Stimulated activated CD4-positive, alpha-beta T cell treated with anti-CD3 and anti-CD28 coated beads, Interleukin-2, amount 100 ng/mL, for 24 hours (primary cell): ENCODE data around the gene LGR4.

Source experiments
- DNase-seq, 2 donors: peaks; one replicate each; pipeline ENCODE4 v3.0.0-alpha.2; 2020

The LGR4 gene

DNA sequence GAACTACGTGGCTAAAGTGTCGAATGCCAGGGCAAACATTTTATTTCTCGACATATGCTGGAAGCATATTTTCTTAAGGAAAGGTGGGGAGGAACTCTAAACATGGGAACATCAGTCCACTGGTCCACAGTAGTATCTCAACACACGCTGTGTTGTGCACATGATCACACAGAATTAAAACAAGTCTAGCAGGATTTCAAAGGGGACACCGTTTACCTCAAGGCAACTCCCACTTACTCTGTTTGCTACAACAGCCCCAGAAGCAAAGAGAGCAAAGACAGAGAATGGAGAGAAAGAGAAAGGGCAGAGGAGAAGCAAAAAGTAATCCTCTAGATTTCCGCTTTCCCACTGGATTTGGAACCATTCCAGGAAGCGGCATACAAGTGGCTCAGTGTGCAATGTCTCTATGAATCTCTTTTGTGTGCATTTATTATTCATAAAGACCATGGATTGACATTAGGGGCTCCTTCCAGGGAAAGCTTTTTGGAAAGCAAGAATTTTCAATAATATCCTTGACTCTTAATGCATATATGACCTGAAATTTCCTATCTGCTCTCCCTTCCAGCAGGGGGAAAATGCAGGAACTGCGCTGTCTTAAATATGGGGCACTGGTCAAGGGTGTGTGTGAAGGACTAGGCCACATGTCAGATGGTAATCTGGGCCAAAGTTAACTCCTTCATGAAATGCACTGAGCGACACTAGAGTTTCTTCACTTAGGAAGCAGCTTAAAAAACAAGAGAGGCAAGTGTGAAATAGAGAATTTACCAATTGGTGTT, 74.8 kb downstream of the LGR4 start:
- DNase-seq: no peak

DNA sequence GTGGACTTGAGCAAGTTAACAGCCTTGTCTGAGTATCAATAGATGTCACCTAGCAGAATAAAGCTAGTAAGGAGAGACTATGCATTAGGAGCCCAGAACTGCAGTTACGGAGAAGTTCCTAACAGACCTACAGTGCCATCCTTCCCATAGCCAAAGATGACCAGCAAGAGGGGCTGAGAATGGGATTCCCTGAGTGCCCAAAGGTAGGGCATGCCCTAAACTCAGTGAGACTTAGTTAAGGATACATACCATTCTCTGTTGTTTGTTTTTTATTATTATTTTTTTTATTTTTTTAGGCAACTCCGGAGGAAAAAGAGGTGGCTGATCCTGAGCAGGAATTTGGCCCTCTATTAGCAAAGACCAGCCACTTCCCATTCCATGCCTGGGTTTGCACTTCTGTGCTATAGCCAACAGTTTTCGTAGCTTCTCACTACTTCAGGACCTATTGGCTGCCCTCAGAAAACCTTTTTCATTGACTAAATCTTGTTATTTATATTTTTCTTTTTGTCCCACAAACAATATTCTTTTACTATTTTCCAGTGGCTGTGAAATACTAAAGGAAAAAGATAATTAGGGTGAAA, 76.2 kb downstream of the LGR4 start:
- DNase-seq: no peak

DNA sequence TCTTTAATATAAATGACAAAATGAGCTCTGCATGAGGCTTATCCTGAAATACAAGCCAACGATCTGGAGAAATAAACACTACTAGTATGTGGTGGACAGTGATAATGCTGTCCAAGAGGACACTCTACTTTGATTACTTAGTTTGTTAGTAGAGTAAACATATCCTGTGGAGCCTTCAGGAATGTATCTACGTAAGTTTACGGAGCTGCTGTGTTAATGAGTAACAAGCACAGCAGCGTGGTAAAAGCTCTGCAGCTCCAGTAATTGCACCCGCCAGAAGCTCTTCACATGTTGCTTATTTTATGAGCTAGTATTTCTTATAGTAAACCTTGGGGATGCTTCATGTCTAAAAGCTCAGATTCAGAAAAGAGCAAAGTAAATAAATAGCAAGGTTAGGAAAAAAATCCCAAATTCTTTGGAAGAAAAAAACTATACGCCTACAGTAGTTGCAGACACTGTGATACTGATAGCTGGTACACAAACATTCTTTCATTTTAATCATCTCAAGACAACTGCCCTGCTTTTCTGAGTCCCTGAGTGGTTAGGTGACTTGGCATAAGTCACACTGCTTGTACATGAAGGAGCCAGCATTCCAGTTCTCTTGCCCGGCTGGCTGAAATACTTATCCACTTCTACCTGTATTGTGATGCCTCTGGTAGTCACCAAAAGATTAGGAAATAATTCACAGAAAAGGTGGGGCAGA, 76.9 kb downstream of the LGR4 start:
- no peak for DNase-seq

DNA sequence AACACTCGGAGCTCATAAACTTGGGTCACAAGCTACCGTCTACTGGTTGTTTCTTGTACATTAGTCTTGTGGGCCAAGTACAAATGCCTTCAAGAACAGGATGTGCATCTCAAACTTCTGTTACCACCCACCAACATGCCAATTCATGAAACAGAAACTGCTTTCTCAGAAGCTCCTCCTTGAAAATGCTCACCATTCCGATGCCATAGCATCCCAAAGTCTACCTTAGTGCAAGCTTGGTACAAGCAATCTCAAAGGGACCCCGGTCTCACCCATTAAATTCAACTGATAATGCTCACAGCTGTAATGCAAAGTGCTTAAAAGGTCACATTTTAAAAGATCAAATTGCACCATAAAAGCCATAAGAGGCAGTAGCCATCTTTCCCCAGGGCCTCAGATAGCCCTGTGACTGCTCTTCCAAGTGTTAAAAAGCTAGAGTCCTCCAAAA, 77.8 kb downstream of the LGR4 start:
- DNase-seq: no peak

DNA sequence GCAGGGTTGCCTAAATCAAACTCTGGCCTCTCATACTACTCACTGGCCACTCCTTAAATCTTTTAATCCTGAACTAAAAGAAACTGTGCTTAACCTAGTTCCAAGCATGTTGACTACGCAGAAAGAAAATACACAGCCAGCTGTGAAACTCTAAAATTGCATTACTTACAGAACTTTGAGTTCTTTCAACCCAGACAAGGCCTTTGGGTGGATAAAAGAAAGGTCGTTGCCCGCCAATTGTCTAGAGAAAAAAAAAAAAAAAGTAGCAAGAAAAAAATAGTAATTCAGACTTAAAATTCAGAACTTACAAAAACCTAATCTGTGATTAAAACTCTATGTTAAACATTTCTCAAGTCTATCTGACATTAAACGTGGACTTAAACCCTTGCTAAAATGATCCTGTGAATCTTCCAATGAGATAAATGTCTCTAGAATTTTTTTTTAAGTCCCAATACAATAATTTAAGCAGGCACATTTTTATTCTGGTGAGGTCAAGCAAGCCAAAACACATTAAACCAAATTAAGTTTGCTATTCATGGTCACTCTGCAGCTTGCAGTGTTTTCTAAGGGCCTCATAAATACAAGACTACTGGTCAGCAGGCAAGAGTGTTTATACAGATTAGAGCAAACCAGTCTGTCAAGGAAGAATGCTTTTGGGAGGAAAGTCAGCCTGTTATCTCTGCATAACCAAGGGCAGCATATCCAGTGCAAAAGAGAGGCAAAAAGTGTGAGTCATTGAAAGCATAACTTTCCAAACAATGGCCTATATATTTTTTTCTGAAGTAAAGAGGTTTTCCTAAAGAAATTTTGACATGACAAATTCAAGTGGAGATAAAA, 80.1 kb downstream of the LGR4 start:
- DNase-seq: no peak

DNA sequence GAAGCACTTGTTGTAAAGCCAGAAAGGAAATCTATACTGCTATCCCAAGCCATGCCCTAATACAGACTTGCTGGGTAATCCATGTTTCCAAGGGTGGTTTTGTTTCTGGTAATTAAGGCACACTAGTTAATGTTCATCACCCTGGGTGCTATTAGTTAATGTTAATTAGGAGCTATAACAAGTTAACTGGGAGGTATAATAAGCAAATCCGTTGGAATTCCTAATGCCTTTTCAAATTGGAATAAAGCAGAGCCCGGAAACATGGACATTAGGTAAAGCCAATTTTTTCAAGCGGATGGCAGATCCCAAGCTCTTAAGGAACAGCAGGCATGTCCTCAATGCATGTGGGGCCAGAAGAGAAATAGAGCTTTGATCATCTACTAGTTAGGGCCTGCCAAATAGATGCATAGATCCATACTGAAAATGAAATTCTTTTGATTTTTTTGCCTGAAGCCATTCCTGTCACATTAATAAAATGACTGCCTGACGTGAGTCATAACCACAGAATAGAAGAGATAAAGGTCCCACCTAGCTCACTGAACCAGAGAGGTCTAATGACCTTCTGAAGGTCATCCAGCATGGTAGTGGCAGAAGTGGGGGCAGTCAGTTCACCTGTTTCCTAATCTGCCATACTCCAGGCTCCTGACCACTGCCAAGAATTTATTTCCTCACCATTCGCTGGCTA, 81.1 kb downstream of the LGR4 start:
- DNase-seq: no peak

DNA sequence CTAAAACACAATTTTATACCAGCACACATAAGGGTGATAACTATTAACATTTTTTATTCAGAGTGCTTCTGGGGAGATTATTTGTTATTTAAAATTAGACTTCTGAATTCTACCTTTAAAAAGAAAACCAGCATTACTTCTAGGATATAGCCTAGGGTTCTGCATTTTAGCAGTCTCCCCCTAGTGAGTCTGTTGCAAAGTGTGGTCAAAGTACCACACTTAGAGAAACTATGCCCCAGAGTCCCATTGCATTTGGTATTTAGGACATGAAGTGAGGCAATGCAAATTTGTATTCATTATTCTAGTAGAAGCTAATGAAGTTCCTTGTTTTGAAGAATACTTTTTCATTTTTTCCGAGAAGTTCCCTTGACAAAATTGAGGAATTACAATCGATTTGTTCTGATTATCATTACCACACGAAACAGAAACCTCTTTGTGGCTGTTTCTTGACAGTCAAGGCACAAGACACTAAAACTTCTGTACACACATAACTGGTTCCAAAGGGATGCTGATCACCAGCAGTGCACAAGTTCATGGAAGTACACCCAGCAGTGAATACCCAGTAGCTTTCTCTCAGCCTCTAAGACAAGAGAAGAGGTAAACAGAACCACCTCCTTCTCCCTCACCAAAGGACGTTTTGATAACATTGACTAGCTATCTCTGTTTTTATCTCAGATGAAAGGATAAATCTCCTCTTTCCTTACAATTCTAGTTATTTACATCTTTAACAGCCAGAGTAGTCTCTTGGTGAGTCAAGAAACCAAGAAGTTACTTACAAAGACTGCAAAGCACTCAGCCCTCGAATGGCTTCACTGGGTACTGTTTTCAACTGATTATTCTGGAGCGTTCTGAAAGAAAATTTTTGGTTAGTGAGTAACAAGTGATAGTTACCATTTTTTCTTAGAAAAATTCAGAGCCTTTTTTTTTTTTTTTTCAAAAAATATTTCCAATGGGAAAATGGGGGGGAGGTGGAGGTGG, 82.0 kb downstream of the LGR4 start:
- DNase-seq: no peak

DNA sequence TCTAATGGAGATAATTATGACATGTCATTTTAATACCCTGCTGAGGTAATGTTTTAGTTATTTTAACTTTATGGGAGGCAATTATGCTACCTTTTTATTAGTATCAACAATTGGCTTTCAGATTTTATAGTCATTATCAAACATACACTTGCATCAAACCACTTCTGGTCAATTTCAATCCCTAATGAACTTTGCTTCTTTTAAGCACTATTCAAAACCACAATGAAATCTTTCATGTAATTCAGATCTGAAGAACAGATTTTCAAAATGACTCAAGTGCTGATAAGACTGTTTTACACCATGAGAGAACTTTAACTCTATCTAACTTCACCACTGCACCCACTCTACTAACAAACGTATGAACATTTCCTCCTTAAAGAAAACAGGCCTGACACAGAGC, 83.7 kb downstream of the LGR4 start:
- DNase-seq: no peak

DNA sequence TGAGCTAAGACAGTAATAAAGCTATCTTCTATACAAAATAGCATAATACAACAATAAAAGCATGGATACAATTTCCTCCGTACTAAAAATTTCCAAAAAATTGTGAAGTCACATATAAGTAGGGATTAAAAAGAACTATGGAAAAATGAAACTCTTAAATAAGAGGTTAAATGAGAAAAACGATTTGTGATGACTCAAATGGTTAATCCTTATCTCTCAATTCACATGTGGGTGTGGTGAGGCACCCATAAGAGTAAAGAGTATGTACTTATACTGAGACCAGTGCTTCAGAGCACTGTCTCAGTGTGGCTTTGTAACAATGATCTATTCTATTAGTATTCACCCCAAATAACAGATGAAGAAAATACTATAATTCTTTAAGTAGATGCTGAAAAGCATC, 84.6 kb downstream of the LGR4 start:
- DNase-seq: no peak

DNA sequence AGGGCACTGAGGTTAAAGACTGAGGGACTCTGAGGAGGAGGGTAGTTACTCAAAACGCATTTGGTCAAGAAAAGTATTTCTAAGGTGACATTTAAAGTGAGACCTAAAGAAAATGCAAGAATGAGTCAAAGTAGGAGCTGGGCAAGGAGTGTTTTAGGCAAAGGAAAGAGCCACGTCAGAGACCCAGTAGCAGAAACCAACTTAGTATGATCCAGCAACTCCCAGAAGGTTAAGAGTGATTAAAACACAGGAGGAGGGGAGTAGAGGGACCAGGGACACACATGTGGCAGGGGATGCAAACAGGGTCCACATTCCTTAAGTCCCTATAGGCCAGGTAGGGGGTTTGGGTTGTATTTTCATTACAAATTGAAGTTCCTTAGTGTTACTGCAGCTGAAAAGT, 85.2 kb downstream of the LGR4 start:
- no peak for DNase-seq

DNA sequence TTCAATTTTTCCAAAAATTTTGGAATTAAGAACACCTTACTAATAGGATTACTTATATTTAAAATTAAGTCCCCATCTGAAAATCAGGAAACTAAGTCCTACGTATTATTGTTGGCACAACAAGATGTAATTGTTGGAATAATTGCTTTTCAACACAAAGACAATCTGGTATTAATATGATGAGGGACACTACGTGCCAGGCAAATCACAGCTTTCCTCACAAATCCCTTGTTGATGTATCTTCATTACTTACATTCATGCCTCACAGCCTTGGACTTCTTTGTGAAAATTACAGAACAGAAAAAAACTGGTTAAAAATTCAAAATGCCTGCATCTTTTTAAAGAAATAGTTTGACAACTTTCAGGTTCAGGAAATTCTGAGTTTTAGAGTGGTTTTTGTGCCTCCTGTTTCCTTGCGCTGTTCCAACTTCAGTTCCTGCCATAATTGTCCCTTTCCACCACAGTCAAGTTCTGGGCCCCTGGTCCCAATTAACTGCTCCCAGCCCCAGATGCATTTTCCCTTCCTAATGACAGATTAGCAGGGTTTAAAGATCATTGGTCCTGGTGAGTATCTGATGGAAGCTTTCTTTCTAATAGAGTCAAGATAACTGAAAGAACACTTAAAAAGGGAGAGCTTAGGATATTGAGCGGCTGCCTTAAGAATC, 86.3 kb downstream of the LGR4 start:
- DNase-seq: no peak

DNA sequence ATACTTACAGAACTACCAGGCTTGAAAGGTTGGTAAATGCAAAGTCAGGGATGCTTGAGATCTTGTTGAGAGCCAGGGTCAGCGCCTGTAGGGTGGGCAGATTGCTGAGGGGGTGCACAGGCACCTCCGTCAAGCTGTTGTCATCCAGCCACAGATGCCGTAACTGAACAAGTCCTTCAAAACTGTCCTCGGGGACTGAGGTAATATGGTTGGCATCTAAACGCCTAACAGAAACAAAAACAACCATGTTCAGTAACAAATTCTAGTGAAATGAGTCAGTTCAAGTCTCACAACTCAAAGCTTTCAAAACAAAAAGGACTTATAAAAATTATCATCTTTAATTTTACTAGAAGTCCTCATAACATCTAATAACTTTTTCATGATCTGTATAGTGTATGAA, 87.3 kb downstream of the LGR4 start:
- no peak for DNase-seq

DNA sequence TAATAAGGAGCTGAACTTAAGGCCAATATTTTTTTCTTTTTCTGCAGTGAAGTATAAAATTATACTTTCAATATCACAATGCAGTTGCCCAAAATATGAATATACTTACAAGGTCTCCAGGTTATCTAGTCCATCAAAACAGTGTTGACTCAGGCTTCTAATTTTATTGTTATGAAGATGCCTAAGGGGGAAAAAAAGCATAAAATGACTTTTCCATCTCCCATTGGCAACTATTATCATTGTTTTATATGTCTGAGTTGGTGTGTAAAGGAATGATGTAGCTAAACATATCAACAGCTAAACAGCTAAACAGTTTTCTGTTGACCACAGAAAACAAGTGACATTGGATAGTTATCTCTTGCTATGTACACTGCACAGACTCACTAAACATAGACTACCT, 88.4 kb downstream of the LGR4 start:
- DNase-seq: no peak

DNA sequence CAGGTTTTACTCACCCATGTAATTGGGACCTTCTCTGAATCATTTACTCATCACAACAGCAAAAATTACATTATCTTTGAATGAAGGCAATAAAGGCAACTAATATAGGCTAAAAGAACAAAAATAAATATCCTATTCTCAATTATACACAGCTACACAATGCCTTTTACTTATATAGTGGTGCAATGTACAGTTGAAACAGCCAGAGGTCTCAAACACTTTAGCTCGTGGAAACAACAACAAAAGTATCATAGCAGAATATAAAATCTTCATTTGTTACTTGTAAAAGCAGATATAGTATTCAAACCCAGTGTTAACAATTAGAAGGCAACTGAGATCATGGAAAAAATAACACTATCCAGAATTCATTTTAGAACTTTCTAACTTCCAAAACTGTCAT, 88.9 kb downstream of the LGR4 start:
- DNase-seq: no peak

DNA sequence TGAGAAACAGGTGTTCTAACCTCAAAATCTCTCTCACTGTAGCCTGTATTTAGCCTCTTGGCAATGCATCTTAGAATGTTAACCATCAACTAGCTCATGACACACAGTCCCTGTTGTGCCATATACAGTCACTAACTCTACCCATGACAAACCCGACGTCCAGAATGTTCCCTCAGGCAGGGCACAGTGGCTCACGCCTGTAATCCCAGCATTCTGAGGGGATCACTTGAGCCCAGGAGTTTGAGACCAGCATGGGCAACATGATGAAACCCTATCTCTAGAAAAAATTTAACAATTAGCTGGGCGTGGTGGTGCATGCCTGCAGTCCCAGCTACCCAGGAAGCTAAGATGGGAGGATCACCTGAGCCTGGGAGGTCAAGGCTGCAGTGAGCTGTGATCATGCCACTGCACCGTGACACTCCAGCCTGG, 91.3 kb downstream of the LGR4 start:
- DNase-seq: no peak

DNA sequence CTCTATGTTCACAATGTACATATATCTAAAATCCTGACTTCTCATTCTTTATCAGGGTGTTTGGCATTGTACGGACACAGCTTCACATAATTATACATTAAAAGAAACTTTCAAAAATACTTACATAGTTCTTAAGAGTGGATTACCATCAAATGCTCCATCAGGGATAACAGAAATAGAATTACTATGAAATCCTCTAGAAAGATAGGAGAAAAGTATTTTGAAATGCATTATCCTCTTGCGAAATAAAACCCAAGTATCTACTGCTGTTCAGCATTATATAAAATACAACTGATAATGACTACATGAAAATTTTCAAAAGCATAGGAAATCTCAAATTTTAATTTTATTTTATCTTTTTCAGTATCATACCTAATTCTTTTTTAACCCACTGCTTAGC, 91.8 kb downstream of the LGR4 start:
- DNase-seq: no peak

DNA sequence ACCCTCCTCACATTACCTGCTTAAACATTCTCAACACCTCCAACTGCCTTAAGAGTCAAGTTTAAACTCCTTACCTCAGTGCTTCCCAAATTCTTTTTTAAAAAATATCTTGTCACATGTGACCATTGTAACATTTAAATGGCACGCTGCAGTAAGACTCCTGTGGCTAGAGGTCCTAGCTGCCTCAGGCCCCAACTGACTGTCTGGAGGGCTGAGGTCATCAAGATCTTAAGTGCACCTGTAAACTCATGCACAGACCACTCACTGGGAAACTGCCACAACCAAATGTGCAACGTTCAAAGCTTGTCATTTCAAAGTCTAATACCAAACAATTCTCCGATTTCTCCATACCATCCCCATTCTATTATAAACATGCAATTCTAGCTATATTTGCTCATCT, 93.1 kb downstream of the LGR4 start:
- DNase-seq: no peak

DNA sequence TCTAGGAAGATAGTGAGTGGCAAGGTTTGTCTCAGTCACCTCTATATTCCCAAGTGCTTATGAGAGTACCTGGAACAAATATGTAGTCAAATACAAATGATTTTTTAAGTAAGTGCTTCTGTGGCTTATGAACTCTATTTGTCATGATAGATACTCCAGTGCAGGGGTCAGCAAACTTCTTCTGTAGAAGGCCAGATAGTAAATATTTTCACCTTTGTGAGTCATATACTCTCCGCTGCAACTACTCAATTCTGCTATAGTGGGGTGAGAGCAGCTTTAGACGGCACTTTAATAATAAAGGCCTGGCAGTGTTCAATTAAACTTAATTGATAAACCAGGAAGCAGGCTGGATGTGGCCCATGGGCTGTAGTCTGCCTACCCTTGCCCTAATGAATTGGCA, 97.2 kb downstream of the LGR4 start:
- DNase-seq: no peak

DNA sequence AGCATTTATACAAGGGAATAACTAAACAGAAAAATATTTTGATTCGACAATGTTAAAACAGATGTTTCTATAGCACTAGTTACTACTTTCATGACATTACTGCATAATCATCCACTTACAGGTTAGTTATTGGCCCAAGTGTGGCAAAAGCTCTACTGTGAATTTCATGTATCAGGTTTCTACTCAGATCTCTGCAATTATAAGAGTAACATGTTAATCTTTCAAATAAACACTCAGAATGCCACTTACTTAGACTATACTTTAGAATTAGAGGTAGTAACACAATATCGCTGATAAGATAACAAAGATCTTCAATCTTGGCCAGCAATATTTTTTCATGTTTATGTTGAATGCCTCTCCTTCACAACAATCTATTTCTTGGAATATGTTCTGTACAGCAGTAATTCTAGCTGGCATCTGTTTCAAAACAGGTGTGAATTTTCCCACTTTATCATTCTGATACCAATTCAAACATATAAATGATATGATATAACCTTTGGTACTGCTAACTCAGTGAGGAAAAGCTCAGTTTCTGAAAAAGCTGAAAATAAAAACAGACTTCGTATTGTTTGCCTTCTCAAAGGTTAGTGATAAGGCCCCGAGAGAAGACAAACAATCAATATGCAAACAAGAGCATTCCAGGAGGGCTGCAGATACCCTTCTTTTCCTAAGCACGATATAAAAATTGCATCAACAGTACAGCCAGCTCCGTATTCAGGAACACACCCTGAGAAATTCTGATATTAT, 98.6 kb downstream of the LGR4 start:
- no peak for DNase-seq

DNA sequence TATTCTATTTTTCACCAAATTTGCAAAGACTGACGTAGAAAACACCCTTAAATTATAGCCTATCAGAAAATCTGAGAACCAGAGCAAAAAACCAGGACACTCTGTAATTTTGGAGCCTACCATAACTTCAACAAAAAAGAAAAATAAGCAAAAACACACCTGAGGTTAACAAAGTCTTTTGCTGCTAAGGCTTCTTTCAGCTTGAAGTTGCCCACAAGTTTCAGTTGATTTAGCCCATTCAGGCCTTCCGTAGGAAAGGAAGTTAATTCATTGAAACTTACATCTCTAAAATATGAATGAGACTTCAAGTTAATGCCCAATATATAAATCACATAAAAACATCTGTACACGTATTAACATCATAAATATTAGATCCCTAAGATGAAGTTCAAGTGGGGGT, 99.2 kb downstream of the LGR4 start:
- no peak for DNase-seq
